Endothelial cell of umbilical vein (primary cell): ENCODE results near the gene SMAD7. TPM values are rescaled to one million over a fixed set of nuclear protein-coding genes. Genes with fewer than 3 reads are reported as not detected.
A peak's percentile ranks its signal among the peaks of the same experiment; 100 is the strongest.

ENCODE experiments used
- BruUV-seq: library from RNA; stranded (reverse); fragments of 400-500 nt; replicated peaks from 2 replicates; lab custom pipeline; 2021; lab: Mats Ljungman, UMichigan
- CTCF ChIA-PET: fragments of 300-600, 350-600 bp; sonication (Branson Sonifier 250); formaldehyde crosslinking; loops from one replicate; lab custom pipeline; 2021; ENCODE audit warnings: antibody characterized with exemption, inconsistent platforms; lab: Charles Lee
- POLR2A ChIA-PET: fragments of 300-600, 350-600 bp; sonication (Branson Sonifier 250); formaldehyde crosslinking; loops from one replicate; lab custom pipeline; 2021; ENCODE audit warnings: antibody characterized with exemption, inconsistent platforms; lab: Charles Lee
- DNase-seq: peaks from one replicate; pipeline ENCODE4 v3.0.0-alpha.2; 2011; ENCODE audit warnings: low read depth, low spot score
- FAIRE-seq: peaks from 2 replicates; lab custom pipeline; 2011; peaks lifted over from hg19 to GRCh38; lab: Jason Lieb, UNC
- H2AFZ ChIP-seq: 2 replicates; pipeline ENCODE4 v1.6.0; 2012; ENCODE audit warnings: low read depth, low read length, control low read depth, inconsistent platforms
- H3K27ac ChIP-seq: 2 replicates; pipeline ENCODE4 v1.5.1; 2011; ENCODE audit warnings: low read depth, mild to moderate bottlenecking, control low read depth, low read length, moderate library complexity; ENCODE audit not compliant: insufficient read depth
- H3K27me3 ChIP-seq, 2 experiments: 2 replicates each; pipeline versions ENCODE4 v1.6.0 to v1.6.1; 2011; ENCODE audit warnings: low read length in 2 of 2, mixed read lengths in 1 of 2; ENCODE audit not compliant: control insufficient read depth in 2 of 2, insufficient read depth in 2 of 2
- H3K36me3 ChIP-seq, 2 experiments: 2 replicates in 1 of 2; 3 replicates in 1 of 2; pipeline ENCODE4 v1.5.1; 2011; ENCODE audit warnings: low read length in 2 of 2, mild to moderate bottlenecking in 1 of 2, moderate library complexity in 1 of 2; ENCODE audit not compliant: control insufficient read depth in 2 of 2, insufficient read depth in 2 of 2; ENCODE audit errors: extremely low read depth in 1 of 2
- H3K4me1 ChIP-seq: 3 replicates; pipeline ENCODE4 v1.5.1; 2011; ENCODE audit warnings: mild to moderate bottlenecking, low read length; ENCODE audit not compliant: control insufficient read depth, insufficient read depth; ENCODE audit errors: extremely low read depth
- H3K4me2 ChIP-seq: 2 replicates; pipeline ENCODE4 v1.6.1; 2011; ENCODE audit warnings: low read length, control low read depth, mixed read lengths; ENCODE audit not compliant: insufficient read depth
- H3K4me3 ChIP-seq, 3 experiments: fragments of 200-600 bp in 1 of 3; sonication (generic), shearing (Covaris generic) in 1 of 3; replicated peaks in 1 of 3; 2 replicates each; pipeline ENCODE4 v1.5.1; 2011 to 2016; ENCODE audit warnings: control low read depth in 3 of 3, low read length in 3 of 3, mild to moderate bottlenecking in 2 of 3, inconsistent platforms in 1 of 3, low read depth in 1 of 3, moderate library complexity in 1 of 3; ENCODE audit not compliant: insufficient read depth in 1 of 3
- H3K79me2 ChIP-seq: 2 replicates; pipeline ENCODE4 v1.6.0; 2012; ENCODE audit warnings: low read length, inconsistent platforms; ENCODE audit not compliant: control insufficient read depth, insufficient read depth
- H3K9ac ChIP-seq: replicated peaks from 2 replicates; pipeline ENCODE3; 2011; ENCODE audit warnings: low read length, control low read depth; ENCODE audit not compliant: insufficient read depth; ENCODE audit errors: extremely low read depth
- H3K9me1 ChIP-seq: replicated peaks from 3 replicates; pipeline ENCODE4 v1.6.0; 2011; ENCODE audit warnings: mild to moderate bottlenecking, low read length; ENCODE audit not compliant: control insufficient read depth, insufficient read depth; ENCODE audit errors: extremely low read depth
- H3K9me3 ChIP-seq: replicated peaks from 2 replicates; pipeline ENCODE4 v1.5.1; 2012; ENCODE audit warnings: low read length, inconsistent platforms; ENCODE audit not compliant: control insufficient read depth, insufficient read depth
- H4K20me1 ChIP-seq: replicated peaks from 2 replicates; pipeline ENCODE3; 2011; ENCODE audit warnings: mild to moderate bottlenecking, low read length; ENCODE audit not compliant: control insufficient read depth, insufficient read depth; ENCODE audit errors: extremely low read depth
- EZH2 ChIP-seq: IDR thresholded peaks from 2 replicates; pipeline ENCODE4 v1.6.1; 2012; ENCODE audit warnings: borderline replicate concordance, low read depth, mild to moderate bottlenecking, moderate library complexity, low read length, inconsistent platforms; ENCODE audit not compliant: severe bottlenecking
- FOS ChIP-seq: IDR thresholded peaks from 2 replicates; pipeline ENCODE4 v1.6.1; 2011; ENCODE audit warnings: mild to moderate bottlenecking, low read length, moderate library complexity, borderline replicate concordance; ENCODE audit not compliant: insufficient read depth
- GATA2 ChIP-seq: IDR thresholded peaks from 2 replicates; pipeline ENCODE4 v1.7.0; 2011; ENCODE audit warnings: low read depth, mild to moderate bottlenecking, moderate library complexity, mixed read lengths, low read length; ENCODE audit not compliant: insufficient read length, insufficient read depth
- JUN ChIP-seq: IDR thresholded peaks from 2 replicates; pipeline ENCODE4 v1.6.1; 2011; ENCODE audit warnings: borderline replicate concordance, low read depth; ENCODE audit not compliant: insufficient read length, insufficient read depth
- MYC ChIP-seq: IDR thresholded peaks from one replicate; pipeline ENCODE4 v1.6.1; 2011; ENCODE audit warnings: mild to moderate bottlenecking, low read depth, low read length
- dilution Hi-C: fragments of 300-500 bp; cut with MboI; formaldehyde crosslinking; loops from one replicate; pipeline ENCODE4 v1.15.0; 2019; ENCODE audit warnings: low sequenced_read_pairs; ENCODE audit not compliant: extremely low pct_ligation_motif_present
- intact Hi-C: fragments of 100-400 bp; cut with micrococcal nuclease; formaldehyde crosslinking; loops from one replicate; pipeline ENCODE4 v1.10.0; 2022
- polyA plus RNA-seq, 4 experiments: library from polyadenylated mRNA; depleted of rRNA in 3 of 4; stranded (reverse) in 3 of 4; unstranded in 1 of 4; fragments of >200 nt; gene quantifications; 2 replicates each; pipeline versions ENCODE4 v1.2.1 to v1.2.3, GENCODE V29; 2011 to 2012; ENCODE audit warnings: missing spikeins in 1 of 4
- total RNA-seq: library from RNA; stranded (reverse); gene quantifications from 2 replicates; pipeline ENCODE4 v1.2.3, GENCODE V29; 2021
- TF ChIP-seq, protein P1 (sequence below), 2 donors: IDR thresholded peaks; 1 replicate in 1 of 2; 2 replicates in 1 of 2; pipeline ENCODE4 v1.5.1; 2011; ENCODE audit warnings: low read length in 2 of 2, mild to moderate bottlenecking in 2 of 2, moderate library complexity in 2 of 2, control low read depth in 1 of 2, inconsistent platforms in 1 of 2, low read depth in 1 of 2; ENCODE audit not compliant: insufficient read depth in 1 of 2; ENCODE audit errors: extremely low read depth in 1 of 2

SMAD7 gene
- total and polyA plus RNA-seq, 2 donors (not counting 3 experiments of a cell fraction or from before 2014, with no cell fraction given) = 3.6 to 8.0 TPM

DNA sequence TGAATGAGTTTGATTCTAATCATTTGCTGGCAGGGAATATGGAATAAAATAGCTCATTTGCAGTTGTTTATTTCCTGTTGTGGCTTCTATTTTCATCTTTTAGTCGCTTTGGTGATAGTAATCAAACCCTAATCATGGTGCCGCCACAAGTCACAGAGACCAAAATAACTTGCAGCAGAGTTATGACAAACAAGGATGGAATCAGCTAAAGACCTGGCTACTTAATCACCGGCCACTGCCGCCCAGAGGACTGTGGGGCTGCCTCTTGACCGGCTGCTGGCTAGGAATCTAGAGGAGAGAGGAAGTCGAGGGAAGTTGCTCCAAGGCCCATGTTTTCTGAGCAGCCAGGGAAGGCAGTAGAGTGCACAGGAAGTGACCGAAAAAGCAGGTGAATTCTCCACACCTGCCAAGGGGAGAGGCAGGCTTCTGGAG is 5.1 kb upstream of the SMAD7 start:
- no peaks in the 10 kb centered on the region for H3K9me1 ChIP-seq
- no peaks in the 10 kb centered on the region for H3K27me3 ChIP-seq
- FAIRE-seq (peak; percentile 69), DNase-seq (peak; percentile 87)
- peaks cover 33% of the 10 kb centered on the region for H3K4me1 ChIP-seq
- H3K4me3 ChIP-seq = no peak overlapping the region
- peaks cover under 1% of the 10 kb centered on the region for H3K79me2 ChIP-seq
- no peaks in the 10 kb centered on the region for H4K20me1 ChIP-seq
- intact Hi-C loops = no loop called here
- no peaks in the 10 kb centered on the region for H3K9me3 ChIP-seq
- no peaks in the 10 kb centered on the region for H3K36me3 ChIP-seq
- dilution Hi-C loops = no loop called here
- CTCF ChIA-PET = interaction anchor here (0.6 to 1.5 kb wide), 9 partner anchors 9 to 283 kb away, joined by 3 to 4 read pairs (median 3); no protein-coding TSS in a partner anchor
- POLR2A ChIA-PET = interaction anchor here (0.5 kb wide), 1 partner anchor 28 kb away, joined by 4 read pairs; no protein-coding TSS in a partner anchor
- H2AFZ ChIP-seq = peak overlapping the region; percentile 33
- TF ChIP-seq EZH2 = no peak
- no peak for TF ChIP-seq FOS
- peak; percentile 34 for TF ChIP-seq GATA2
- peak; percentile 61 for TF ChIP-seq JUN
- TF ChIP-seq, protein P1, sequence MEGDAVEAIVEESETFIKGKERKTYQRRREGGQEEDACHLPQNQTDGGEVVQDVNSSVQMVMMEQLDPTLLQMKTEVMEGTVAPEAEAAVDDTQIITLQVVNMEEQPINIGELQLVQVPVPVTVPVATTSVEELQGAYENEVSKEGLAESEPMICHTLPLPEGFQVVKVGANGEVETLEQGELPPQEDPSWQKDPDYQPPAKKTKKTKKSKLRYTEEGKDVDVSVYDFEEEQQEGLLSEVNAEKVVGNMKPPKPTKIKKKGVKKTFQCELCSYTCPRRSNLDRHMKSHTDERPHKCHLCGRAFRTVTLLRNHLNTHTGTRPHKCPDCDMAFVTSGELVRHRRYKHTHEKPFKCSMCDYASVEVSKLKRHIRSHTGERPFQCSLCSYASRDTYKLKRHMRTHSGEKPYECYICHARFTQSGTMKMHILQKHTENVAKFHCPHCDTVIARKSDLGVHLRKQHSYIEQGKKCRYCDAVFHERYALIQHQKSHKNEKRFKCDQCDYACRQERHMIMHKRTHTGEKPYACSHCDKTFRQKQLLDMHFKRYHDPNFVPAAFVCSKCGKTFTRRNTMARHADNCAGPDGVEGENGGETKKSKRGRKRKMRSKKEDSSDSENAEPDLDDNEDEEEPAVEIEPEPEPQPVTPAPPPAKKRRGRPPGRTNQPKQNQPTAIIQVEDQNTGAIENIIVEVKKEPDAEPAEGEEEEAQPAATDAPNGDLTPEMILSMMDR (IDR thresholded peaks at IDR 0.05; ENCODE audit: extremely low read depth in 1 of 2, insufficient read depth in 1 of 2, low read depth in 1 of 2, low read length in 2 of 2) = peak in 1 of 2 donors; percentile 24
- TF ChIP-seq MYC = no peak
- BruUV-seq = no TSS peak
- peak overlapping the region; percentile 66 for H3K27ac ChIP-seq
- peak overlapping the region; percentile 32 for H3K9ac ChIP-seq
- H3K4me2 ChIP-seq = peak overlapping the region; percentile 37
